Stimulated activated CD4-positive, alpha-beta T cell treated with anti-CD3 and anti-CD28 coated beads, Interleukin-4, amount 100 ng/mL, for 1 hour (primary cell): ENCODE results near the gene KLF7.

Experiments
- DNase-seq: peaks from one replicate; pipeline ENCODE4 v3.0.0-alpha.2; 2020

Gene KLF7

GRCh38 chr2:207148020-207148419 is 17.7 kb downstream of the KLF7 start:
- no peak for DNase-seq

GRCh38 chr2:207144173-207144785 is 21.5 kb downstream of the KLF7 start:
- DNase-seq = no peak

- DNase-seq = peak; percentile 62
Measured at GRCh38 chr2:207143215-207144172, 22.3 kb downstream of the KLF7 start.

- DNase-seq = no peak
Measured at GRCh38 chr2:207142461-207142860, 23.3 kb downstream of the KLF7 start.

GRCh38 chr2:207141386-207141785 is 24.4 kb downstream of the KLF7 start:
- no peak for DNase-seq

- DNase-seq = no peak
Measured at GRCh38 chr2:207140265-207140664, 25.5 kb downstream of the KLF7 start.

- no peak for DNase-seq
Measured at GRCh38 chr2:207139552-207139951, 26.2 kb downstream of the KLF7 start.

- DNase-seq = no peak
Measured at GRCh38 chr2:207138627-207139297, 27.0 kb downstream of the KLF7 start.

GRCh38 chr2:207137596-207138337 is 28.0 kb downstream of the KLF7 start:
- no peak for DNase-seq

- DNase-seq = no peak
Measured at GRCh38 chr2:207136874-207137273, 28.9 kb downstream of the KLF7 start.

GRCh38 chr2:207135801-207136457 is 29.8 kb downstream of the KLF7 start:
- no peak for DNase-seq

- DNase-seq = no peak
Measured at GRCh38 chr2:207135340-207135739, 30.4 kb downstream of the KLF7 start.

GRCh38 chr2:207133820-207134519 is 31.8 kb downstream of the KLF7 start:
- no peak for DNase-seq

GRCh38 chr2:207133458-207133819 is 32.3 kb downstream of the KLF7 start:
- DNase-seq = no peak

GRCh38 chr2:207132019-207132418 is 33.7 kb downstream of the KLF7 start:
- no peak for DNase-seq

- no peak for DNase-seq
Measured at GRCh38 chr2:207131594-207131993, 34.2 kb downstream of the KLF7 start.

GRCh38 chr2:207130958-207131521 is 34.7 kb downstream of the KLF7 start:
- DNase-seq = no peak

GRCh38 chr2:207129821-207130220 is 35.9 kb downstream of the KLF7 start:
- DNase-seq = no peak

- no peak for DNase-seq
Measured at GRCh38 chr2:207128867-207129266, 36.9 kb downstream of the KLF7 start.

GRCh38 chr2:207126724-207127308 is 38.9 kb downstream of the KLF7 start:
- no peak for DNase-seq

GRCh38 chr2:207123776-207124391 is 41.9 kb downstream of the KLF7 start:
- no peak for DNase-seq
